Transverse colon (tissue), 4 donors: ENCODE measurements around the gene SLBP. TPM values are rescaled to one million over a fixed set of nuclear protein-coding genes. Genes with fewer than 3 reads are reported as not detected.
A peak's percentile ranks its signal among the peaks of the same experiment; 100 is the strongest.

Experiments
- DNase-seq: peaks from one replicate; pipeline ENCODE4 v3.0.0-alpha.2; 2019
- H3K27ac ChIP-seq, 4 donors: fragments of 200-600 bp; sonication (generic); 2 replicates each; pipeline ENCODE4 v1.5.1; 2016 to 2018; ENCODE audit warnings: inconsistent platforms in 4 of 4
- H3K27me3 ChIP-seq: fragments of 200-600 bp; sonication (generic); 2 replicates; pipeline ENCODE4 v1.5.1; 2017; ENCODE audit warnings: inconsistent platforms
- H3K36me3 ChIP-seq, 4 donors: fragments of 200-600 bp; sonication (generic); 2 replicates each; pipeline ENCODE4 v1.5.1; 2017 to 2019; ENCODE audit warnings: inconsistent platforms in 4 of 4
- H3K4me1 ChIP-seq, 4 donors: fragments of 200-600 bp; sonication (generic); 2 replicates each; pipeline ENCODE4 v1.5.1; 2017 to 2020; ENCODE audit warnings: inconsistent platforms in 4 of 4
- H3K4me3 ChIP-seq, 4 donors: fragments of 200-600 bp; sonication (generic); 1 replicate in 1 of 4; 2 replicates in 3 of 4; pipeline versions ENCODE4 v1.5.1 to v1.6.1; 2017 to 2019; ENCODE audit warnings: inconsistent platforms in 4 of 4
- H3K9me3 ChIP-seq, 2 donors: fragments of 200-600 bp; sonication (generic); 2 replicates each; pipeline ENCODE4 v1.5.1; 2017 to 2019; ENCODE audit warnings: inconsistent platforms in 2 of 2
- CTCF ChIP-seq, 5 experiments: fragments of 200-600 bp in 3 of 5; fragments of 450-650 bp in 2 of 5; sonication (generic) in 3 of 5; IDR thresholded peaks; 1 replicate in 2 of 5; 2 replicates in 3 of 5; pipeline ENCODE4 v1.5.1; 2016 to 2017; ENCODE audit warnings: antibody characterized with exemption in 5 of 5, inconsistent platforms in 3 of 5, mild to moderate bottlenecking in 2 of 5, moderate library complexity in 1 of 5
- EP300 ChIP-seq: sonication (generic); formaldehyde crosslinking; IDR thresholded peaks from one replicate; pipeline ENCODE4 v1.6.1; 2017; ENCODE audit warnings: antibody characterized with exemption, low read depth
- POLR2A ChIP-seq: fragments of 450-650 bp; IDR thresholded peaks from one replicate; pipeline ENCODE4 v1.6.1; 2016; ENCODE audit warnings: antibody characterized with exemption, mild to moderate bottlenecking, moderate library complexity
- POLR2AphosphoS5 ChIP-seq, 3 donors: sonication (generic); formaldehyde crosslinking; IDR thresholded peaks; one replicate each; pipeline ENCODE4 v1.6.1; 2016; ENCODE audit warnings: antibody characterized with exemption in 3 of 3
- WGBS, 2 donors: methylation state at CpG; one replicate each; pipeline ENCODE4 v1.1.5; 2018; ENCODE audit warnings: low coverage in 1 of 2; 5-methylcytosine and 5-hydroxymethylcytosine counted together
- in situ Hi-C, 4 donors: fragments of 200-750 bp; cut with MboI; loops; one replicate each; pipeline versions ENCODE4 v1.15.0 to v1.15.1; 2017; ENCODE audit warnings: low sequenced_read_pairs in 3 of 4, low pct_ligation_motif_present in 1 of 4, low pct_unique_long_range_greater_than_20kb in 1 of 4
- intact Hi-C: fragments of 100-400 bp; cut with DNase I; formaldehyde crosslinking; loops from one replicate; pipeline ENCODE4 v1.15.1; 2023; ENCODE audit warnings: low total_unique reads
- total RNA-seq, 4 donors: library from RNA; depleted of rRNA; stranded (reverse); fragments of >200 nt; gene quantifications; one replicate each; pipeline ENCODE4 v1.1.0, GENCODE V29; 2016

SLBP gene
- total RNA-seq, 4 donors from 2014 or later = 7.6 to 47.5 (median 31.6) TPM

- intact Hi-C loops = no loop called here
- Histone ChIP-seq H3K4me1 (peaks cover 0 to 20% (median 12%) of the 10 kb centered on the region in 4 donors), H3K9me3 (no peaks in the 10 kb centered on the region), H3K27me3 (no peaks in the 10 kb centered on the region), H3K27ac (peak overlapping the region; percentile 71 to 82 (median 78)), H3K4me3 (peak overlapping the region; percentile 34 to 66 (median 54)), H3K36me3 (no peaks in the 10 kb centered on the region)
- peak; percentile 32 for DNase-seq
- in situ Hi-C loops = loop anchor here in 1 of 4 donors (5.0 kb wide), 1 partner anchor 48 kb away; no protein-coding TSS in a partner anchor
- TF ChIP-seq POLR2A = peak; percentile 9
- TF ChIP-seq POLR2AphosphoS5 (IDR thresholded peaks at IDR 0.05) = no peak
- 17% methylated on average over 56 of the region's 66 CpGs; no CpG with 5 or more reads in 1 of the 2 donors for WGBS, 2 donors
Measured at GRCh38 chr4:1684506-1685234, 27.4 kb downstream of the SLBP start.

- 1 to 3% methylated on average over 6 to 48 of the region's 118 CpGs for whole genome bisulfite sequencing, 2 donors
- intact Hi-C loops = no loop called here
- H3K4me1 ChIP-seq = peaks cover 0 to 20% (median 12%) of the 10 kb centered on the region in 4 donors
- no peaks in the 10 kb centered on the region for H3K27me3 ChIP-seq
- H3K36me3 ChIP-seq = no peaks in the 10 kb centered on the region
- TF ChIP-seq POLR2A = no peak
- no peak for TF ChIP-seq CTCF (IDR thresholded peaks at IDR 0.05)
- no peak for TF ChIP-seq EP300
- in situ Hi-C loops = no loop called here
- peak within 1 kb of the TSS; percentile 65 to 74 (median 68) for H3K4me3 ChIP-seq
- no peaks in the 10 kb centered on the region for H3K9me3 ChIP-seq
- DNase-seq = peak; percentile 96
- peak within 1 kb of the TSS; percentile 82 to 93 (median 90) for H3K27ac ChIP-seq
Measured at GRCh38 chr4:1683736-1684505, 28.2 kb downstream of the SLBP start, which contains the start of gene FAM53A. FAM53A (minus strand) TSS chr4:1684313; CDS start chr4:1668741, 15,572 bp downstream.

DNA sequence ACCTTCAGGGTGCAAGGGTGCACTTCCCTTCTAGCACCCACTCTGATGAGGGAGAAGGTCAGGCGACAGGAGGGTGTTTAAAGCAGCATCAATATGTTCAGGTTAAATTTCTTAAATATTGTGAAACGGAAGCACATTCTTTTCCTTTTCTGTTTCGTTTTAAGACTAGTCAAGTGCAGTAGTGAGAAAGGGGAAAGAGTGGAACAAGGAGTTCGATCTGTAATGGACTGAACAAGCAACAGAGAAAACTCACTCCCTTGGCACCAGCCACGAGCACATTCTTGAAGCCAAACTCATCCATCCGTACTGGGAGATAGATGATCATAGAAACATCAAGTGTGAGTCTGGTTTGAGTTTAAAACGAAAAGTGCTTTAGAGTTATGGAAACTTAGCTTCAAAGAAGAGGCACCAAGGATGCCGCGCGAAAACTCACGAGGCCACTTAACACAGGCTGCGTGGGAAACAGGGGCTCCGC, 28.8 kb downstream of the SLBP start:
- peak overlapping the region; percentile 65 to 74 (median 68) for H3K4me3 ChIP-seq
- H3K4me1 ChIP-seq = peaks cover 0 to 24% (median 12%) of the 10 kb centered on the region in 4 donors
- 13 to 15% methylated on average over 11 to 13 of the region's 13 CpGs for WGBS, 2 donors
- H3K27ac ChIP-seq = peak overlapping the region; percentile 81 to 93 (median 90)
- in situ Hi-C loops (no loop called here), intact Hi-C loops (no loop called here)
- no peaks in the 10 kb centered on the region for H3K27me3 ChIP-seq
- H3K36me3 ChIP-seq = no peaks in the 10 kb centered on the region
- no peak for DNase-seq
- no peaks in the 10 kb centered on the region for H3K9me3 ChIP-seq
- TF ChIP-seq POLR2AphosphoS5 (IDR thresholded peaks at IDR 0.05) = peak in 1 of 3 donors; percentile 31
- no peak for TF ChIP-seq EP300
- no peak for TF ChIP-seq POLR2A

- H3K27me3 ChIP-seq = no peaks in the 10 kb centered on the region
- H3K36me3 ChIP-seq = no peaks in the 10 kb centered on the region
- H3K4me1 ChIP-seq = peaks cover 0 to 24% (median 12%) of the 10 kb centered on the region in 4 donors
- in situ Hi-C loops = no loop called here
- H3K4me3 ChIP-seq = peak overlapping the region in 2 of 4 donors; percentile 65 to 66
- intact Hi-C loops = no loop called here
- DNase-seq = no peak
- peak overlapping the region; percentile 81 to 93 (median 90) for H3K27ac ChIP-seq
- H3K9me3 ChIP-seq = no peaks in the 10 kb centered on the region
- TF ChIP-seq EP300 (no peak), POLR2A (no peak), POLR2AphosphoS5 (IDR thresholded peaks at IDR 0.05) (no peak), CTCF (IDR thresholded peaks at IDR 0.05) (no peak)
- 84 to 91% methylated on average over 5 to 13 of the region's 13 CpGs for WGBS, 2 donors
Measured at GRCh38 chr4:1682860-1683259, 29.3 kb downstream of the SLBP start.

DNA sequence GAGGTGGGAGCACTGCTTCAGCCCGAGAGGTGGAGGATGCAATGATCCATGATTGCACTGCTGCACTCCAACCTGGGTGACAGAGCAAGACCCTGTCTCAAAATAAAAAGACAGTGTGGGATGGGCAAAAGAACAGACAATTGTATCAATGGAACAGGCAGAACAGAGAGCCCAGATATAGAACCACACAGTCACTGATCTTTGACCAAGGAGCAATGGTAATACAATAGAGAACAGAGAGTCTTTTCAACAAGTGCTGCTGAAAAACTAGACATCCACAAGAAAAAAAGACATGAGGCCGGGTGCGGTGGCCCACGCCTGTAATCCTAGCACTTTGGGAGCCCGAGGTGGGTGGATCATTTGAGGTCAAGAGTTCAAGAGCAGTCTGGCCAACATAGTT, 33.9 kb downstream of the SLBP start:
- Histone ChIP-seq H3K27me3 (no peaks in the 10 kb centered on the region), H3K27ac (no peak overlapping the region), H3K4me3 (no peak overlapping the region), H3K4me1 (peaks cover 0 to 9% (median 3%) of the 10 kb centered on the region in 4 donors), H3K9me3 (no peaks in the 10 kb centered on the region), H3K36me3 (no peaks in the 10 kb centered on the region)
- WGBS, 2 donors = 52 to 55% methylated on average over 4 to 5 of the region's 5 CpGs
- intact Hi-C loops (no loop called here), in situ Hi-C loops (no loop called here)
- no peak for DNase-seq
- no peak for TF ChIP-seq POLR2A
- TF ChIP-seq CTCF (IDR thresholded peaks at IDR 0.05) = no peak
- no peak for TF ChIP-seq POLR2AphosphoS5 (IDR thresholded peaks at IDR 0.05)
- no peak for TF ChIP-seq EP300
